ENCODE results near the gene ACSS1.
A peak's percentile ranks its signal among the peaks of the same experiment; 100 is the strongest.

The ACSS1 gene

DNA sequence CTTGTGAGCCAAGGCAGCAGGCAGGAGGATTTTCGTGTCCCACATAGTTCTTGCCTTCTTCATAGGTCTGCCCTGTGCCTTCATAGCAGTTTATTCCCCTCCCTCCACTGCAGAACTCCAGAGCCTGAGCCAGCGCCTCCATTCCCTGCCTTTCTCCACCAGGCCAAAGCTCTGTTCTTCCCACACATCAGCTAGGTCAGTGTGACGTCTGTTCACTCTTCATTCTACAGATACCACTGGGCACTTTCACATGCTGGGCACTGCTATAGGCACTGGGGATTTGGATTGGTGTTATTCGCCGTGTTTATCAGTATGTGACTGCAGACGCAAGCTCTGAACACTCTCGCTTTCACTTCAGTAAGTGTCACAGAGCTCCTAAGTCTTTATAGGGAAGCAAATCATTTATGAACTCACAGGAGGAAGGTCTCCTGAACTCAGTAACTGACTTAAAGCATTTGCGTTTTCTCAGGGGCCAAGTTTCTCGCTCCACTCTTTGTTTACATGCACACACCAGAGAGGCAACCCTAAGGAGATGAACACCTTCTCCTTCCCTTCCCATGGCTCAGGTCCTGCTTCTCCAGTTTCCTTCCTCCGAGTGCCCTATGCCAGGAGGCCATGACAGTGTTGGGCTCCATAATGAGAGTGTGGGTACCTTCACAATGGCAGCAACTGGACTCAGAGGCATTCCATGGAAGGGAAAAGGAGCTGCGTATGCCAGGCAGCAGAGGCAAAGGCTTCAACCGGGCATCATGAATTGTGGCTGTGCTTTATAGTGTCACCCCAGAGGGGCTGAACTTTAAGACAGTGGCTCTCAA, 59.1 kb downstream of the ACSS1 start:
- DNase-seq: no peak
- Histone ChIP-seq H3K9me3 (ENCODE audit: severe bottlenecking) (no peaks in the 10 kb centered on the region), H3K36me3 (no peaks in the 10 kb centered on the region), H3K27me3 (ENCODE audit: insufficient read depth, low read depth, severe bottlenecking) (no peaks in the 10 kb centered on the region), H3K27ac (no peak overlapping the region), H3K4me3 (ENCODE audit: low read depth, low read length) (no peak overlapping the region)
- TF ChIP-seq, protein P1, sequence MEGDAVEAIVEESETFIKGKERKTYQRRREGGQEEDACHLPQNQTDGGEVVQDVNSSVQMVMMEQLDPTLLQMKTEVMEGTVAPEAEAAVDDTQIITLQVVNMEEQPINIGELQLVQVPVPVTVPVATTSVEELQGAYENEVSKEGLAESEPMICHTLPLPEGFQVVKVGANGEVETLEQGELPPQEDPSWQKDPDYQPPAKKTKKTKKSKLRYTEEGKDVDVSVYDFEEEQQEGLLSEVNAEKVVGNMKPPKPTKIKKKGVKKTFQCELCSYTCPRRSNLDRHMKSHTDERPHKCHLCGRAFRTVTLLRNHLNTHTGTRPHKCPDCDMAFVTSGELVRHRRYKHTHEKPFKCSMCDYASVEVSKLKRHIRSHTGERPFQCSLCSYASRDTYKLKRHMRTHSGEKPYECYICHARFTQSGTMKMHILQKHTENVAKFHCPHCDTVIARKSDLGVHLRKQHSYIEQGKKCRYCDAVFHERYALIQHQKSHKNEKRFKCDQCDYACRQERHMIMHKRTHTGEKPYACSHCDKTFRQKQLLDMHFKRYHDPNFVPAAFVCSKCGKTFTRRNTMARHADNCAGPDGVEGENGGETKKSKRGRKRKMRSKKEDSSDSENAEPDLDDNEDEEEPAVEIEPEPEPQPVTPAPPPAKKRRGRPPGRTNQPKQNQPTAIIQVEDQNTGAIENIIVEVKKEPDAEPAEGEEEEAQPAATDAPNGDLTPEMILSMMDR (IDR thresholded peaks at IDR 0.05; ENCODE audit: low read depth, low read length): no peak

DNA sequence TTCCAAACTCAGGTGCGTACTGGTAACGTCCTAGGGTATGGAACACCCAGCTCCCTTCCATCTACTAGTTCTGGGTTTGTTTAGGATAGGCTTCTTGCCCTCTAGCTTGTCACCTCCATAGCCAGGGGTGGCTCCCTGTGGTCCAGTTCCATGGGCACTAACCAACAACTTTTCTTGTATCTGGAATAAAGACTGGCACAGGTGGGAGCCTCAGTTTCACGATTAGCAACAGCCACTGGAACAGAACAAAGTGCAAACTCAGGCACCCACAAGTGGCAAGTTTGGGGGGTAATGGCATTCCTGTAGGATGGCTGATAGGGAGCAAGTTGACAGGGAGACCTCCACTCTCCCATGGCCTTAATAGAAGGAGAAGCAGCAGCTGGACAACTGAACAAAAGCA, 59.8 kb downstream of the ACSS1 start:
- Histone ChIP-seq H3K27ac (no peak overlapping the region), H3K4me3 (ENCODE audit: low read depth, low read length) (no peak overlapping the region), H3K36me3 (no peaks in the 10 kb centered on the region), H3K27me3 (ENCODE audit: insufficient read depth, low read depth, severe bottlenecking) (no peaks in the 10 kb centered on the region), H3K9me3 (ENCODE audit: severe bottlenecking) (no peaks in the 10 kb centered on the region)
- TF ChIP-seq, protein P1 (IDR thresholded peaks at IDR 0.05; ENCODE audit: low read depth, low read length): no peak
- DNase-seq: no peak

DNA sequence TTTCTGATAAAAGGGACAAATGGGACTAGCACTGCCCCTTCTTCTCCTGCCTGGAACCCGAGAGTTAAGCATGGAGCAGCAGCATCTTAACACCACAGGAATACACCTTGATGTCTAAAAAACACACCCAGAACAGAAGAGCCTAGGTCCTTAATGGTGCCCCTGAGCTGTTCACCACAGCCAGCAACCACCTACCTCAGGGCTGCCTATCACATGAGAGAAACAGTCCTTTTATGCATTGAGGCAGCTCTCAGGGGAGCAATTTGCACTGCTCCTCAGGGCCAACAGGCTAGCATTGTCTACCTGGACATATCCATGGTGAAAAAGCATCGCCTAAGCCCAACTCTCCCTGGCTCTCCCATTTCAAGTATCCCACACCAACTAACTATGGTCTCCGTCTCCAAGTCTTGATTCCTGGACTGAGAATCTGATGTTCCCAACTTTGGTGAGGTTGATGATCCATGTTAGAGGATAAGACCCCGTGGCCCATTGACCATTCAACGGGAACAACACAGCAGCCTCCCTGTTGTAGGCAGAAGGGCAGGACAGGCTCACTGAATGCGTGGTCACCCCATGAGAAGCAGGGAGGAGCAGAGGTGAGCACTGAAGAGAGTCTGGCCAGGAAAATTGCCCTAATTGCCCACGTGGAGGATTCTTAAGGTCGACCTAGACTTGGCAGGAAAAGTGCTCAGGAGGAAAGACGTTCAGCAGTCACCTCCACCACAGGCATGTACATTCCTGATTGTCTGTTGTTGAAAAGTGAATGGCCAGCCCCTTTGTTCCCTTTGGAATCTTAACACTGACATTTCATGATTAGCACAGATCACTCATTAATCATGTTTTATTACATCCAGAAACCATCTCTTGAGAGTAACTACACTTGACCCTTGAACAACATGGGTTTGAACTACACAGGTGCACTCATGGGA, 61.2 kb downstream of the ACSS1 start:
- Histone ChIP-seq H3K36me3 (no peaks in the 10 kb centered on the region), H3K27me3 (ENCODE audit: insufficient read depth, low read depth, severe bottlenecking) (no peaks in the 10 kb centered on the region), H3K4me3 (ENCODE audit: low read depth, low read length) (no peak overlapping the region), H3K27ac (no peak overlapping the region), H3K9me3 (ENCODE audit: severe bottlenecking) (no peaks in the 10 kb centered on the region)
- TF ChIP-seq, protein P1 (IDR thresholded peaks at IDR 0.05; ENCODE audit: low read depth, low read length): no peak
- DNase-seq: no peak

DNA sequence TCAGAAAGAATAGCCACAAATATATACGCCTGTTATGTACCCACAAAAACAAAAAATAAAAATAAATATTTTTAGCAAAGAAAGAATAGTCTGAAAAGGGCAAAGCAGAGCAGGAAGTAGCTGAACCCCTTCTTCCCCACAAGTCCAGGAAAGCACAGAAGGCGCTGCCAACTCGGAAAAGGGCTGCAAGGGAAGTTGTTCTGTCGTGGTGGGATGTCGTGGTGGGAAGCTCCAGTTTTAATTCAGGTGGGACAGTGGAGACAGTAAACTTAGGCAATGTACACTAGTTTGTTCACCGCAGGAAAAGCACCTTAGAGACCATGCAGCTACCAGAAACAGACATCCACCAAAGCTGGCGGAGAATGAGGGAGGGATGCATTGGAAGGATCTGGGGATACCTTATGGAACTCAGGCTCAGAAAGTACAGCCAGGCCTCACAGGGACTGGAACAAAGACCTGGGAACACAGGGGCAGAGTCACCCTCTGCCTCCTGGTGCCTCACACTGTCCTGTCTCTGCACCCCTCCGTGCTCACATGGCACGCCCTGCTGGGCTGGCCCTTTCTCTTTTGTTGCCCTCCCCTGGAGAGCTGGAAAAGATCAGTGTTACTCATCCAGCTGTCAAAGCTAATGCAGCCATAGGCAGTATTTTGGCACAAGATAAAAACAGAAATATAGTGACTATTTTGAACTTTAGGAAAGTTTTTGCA, 62.0 kb downstream of the ACSS1 start:
- TF ChIP-seq, protein P1 (IDR thresholded peaks at IDR 0.05; ENCODE audit: low read depth, low read length): no peak
- H3K27ac ChIP-seq: no peak overlapping the region
- DNase-seq: no peak

DNA sequence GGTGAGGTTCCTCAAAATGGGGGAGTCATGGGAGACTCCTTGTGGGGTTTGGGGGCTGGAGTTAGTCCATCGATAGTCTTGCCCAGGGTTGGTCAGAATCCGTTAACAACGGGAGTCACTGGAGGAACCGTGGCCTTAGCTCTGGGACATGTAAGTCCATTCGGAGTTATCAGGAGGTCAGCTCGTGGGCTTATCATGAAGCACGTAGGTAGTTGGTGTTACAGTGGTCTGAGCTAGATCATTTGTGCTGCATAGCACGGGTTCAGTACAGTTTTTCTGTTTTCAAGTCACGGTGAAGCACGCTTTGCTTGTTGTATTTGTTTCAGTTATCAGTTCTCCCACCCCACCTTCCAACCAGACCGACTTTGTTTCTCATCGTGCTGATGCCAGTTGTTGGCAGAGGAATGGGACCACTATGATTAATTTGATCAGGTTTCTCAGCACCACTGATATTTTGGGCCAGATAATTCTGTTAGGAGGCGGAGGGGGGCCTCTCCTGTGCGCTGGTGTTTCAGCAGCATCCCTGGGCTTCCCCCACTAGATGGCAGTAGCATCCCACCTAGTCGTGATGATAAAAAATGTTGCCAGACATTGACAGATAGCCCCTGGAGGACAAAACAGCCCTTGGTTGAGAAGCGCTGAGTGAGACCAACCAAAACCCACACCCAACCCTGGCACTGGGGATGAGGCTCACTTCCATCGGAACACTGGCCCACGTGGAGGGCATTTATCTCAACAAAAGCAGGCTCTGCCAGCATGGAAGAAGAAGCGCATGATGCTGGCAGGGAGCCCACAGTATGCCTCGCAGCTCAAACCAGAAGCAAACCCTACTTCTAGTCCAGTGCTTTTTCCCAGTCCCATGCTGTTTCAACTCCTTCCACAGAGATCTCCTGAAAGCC, 63.2 kb downstream of the ACSS1 start:
- DNase-seq: peak; percentile 82
- Histone ChIP-seq H3K4me3 (ENCODE audit: low read depth, low read length) (no peak overlapping the region), H3K36me3 (peaks cover 6% of the 10 kb centered on the region), H3K9me3 (ENCODE audit: severe bottlenecking) (no peaks in the 10 kb centered on the region), H3K27ac (peak overlapping the region; percentile 81), H3K27me3 (ENCODE audit: insufficient read depth, low read depth, severe bottlenecking) (no peaks in the 10 kb centered on the region)
- TF ChIP-seq, protein P1 (IDR thresholded peaks at IDR 0.05; ENCODE audit: low read depth, low read length): peak; percentile 86

More for the DNA sequence above, 62.0 kb downstream of the ACSS1 start:
- Histone ChIP-seq H3K36me3 (no peaks in the 10 kb centered on the region), H3K9me3 (ENCODE audit: severe bottlenecking) (no peaks in the 10 kb centered on the region), H3K4me3 (ENCODE audit: low read depth, low read length) (no peak overlapping the region), H3K27me3 (ENCODE audit: insufficient read depth, low read depth, severe bottlenecking) (no peaks in the 10 kb centered on the region)

Data from WERI-Rb-1 (cell line).